Peyer's patch (tissue), 4 donors: ENCODE data around the gene AKTIP.

Experiments
- CTCF ChIP-seq, 6 experiments: fragments of 450-650 bp in 4 of 6; fragments of 200-600 bp in 2 of 6; sonication (generic) in 1 of 6; IDR thresholded peaks; one replicate each; pipeline ENCODE4 v1.5.1; 2017 to 2019; ENCODE audit warnings: antibody characterized with exemption in 6 of 6, mild to moderate bottlenecking in 3 of 6, moderate library complexity in 1 of 6
- POLR2A ChIP-seq, 2 donors: fragments of 450-650 bp; IDR thresholded peaks; one replicate each; pipeline ENCODE4 v1.5.1; 2017; ENCODE audit warnings: antibody characterized with exemption in 2 of 2, mild to moderate bottlenecking in 2 of 2, moderate library complexity in 2 of 2

GRCh38 chr16:53494636-53495035 is 8.4 kb downstream of the AKTIP start:
- TF ChIP-seq CTCF (IDR thresholded peaks at IDR 0.05) (no peak), POLR2A (IDR thresholded peaks at IDR 0.05) (no peak)
